Ishikawa (cell line): Measurements from ENCODE around the gene EDEM1.

ENCODE experiments used
- CEBPB ChIP-seq: IDR thresholded peaks from 2 replicates; pipeline ENCODE4 v1.6.1; 2012
- CREB1 ChIP-seq: IDR thresholded peaks from 2 replicates; pipeline ENCODE4 v1.6.1; 2012; ENCODE audit warnings: low read depth
- EGR1 ChIP-seq: IDR thresholded peaks from 2 replicates; pipeline ENCODE4 v1.6.1; 2012
- EP300 ChIP-seq: IDR thresholded peaks from 2 replicates; pipeline ENCODE4 v1.6.1; 2012; ENCODE audit warnings: borderline replicate concordance
- FOXM1 ChIP-seq: IDR thresholded peaks from 2 replicates; pipeline ENCODE4 v1.6.1; 2012; ENCODE audit warnings: low read depth, borderline replicate concordance
- MAX ChIP-seq: IDR thresholded peaks from 2 replicates; pipeline ENCODE4 v1.6.1; 2012
- NFIC ChIP-seq: IDR thresholded peaks from 2 replicates; pipeline ENCODE4 v1.6.1; 2012
- RAD21 ChIP-seq: IDR thresholded peaks from 2 replicates; pipeline ENCODE4 v1.6.1; 2012; ENCODE audit warnings: low read depth
- REST ChIP-seq: IDR thresholded peaks from 2 replicates; pipeline ENCODE4 v1.6.1; 2012; ENCODE audit warnings: low read depth, mild to moderate bottlenecking
- TAF1 ChIP-seq: IDR thresholded peaks from 2 replicates; pipeline ENCODE4 v1.6.1; 2012; ENCODE audit warnings: low read depth, mild to moderate bottlenecking
- TCF12 ChIP-seq: IDR thresholded peaks from 2 replicates; pipeline ENCODE4 v1.6.1; 2012; ENCODE audit warnings: low read depth
- TEAD4 ChIP-seq: IDR thresholded peaks from 2 replicates; pipeline ENCODE4 v1.6.1; 2012
- USF1 ChIP-seq: IDR thresholded peaks from 2 replicates; pipeline ENCODE4 v1.6.1; 2012
- YY1 ChIP-seq: IDR thresholded peaks from 2 replicates; pipeline ENCODE4 v1.6.1; 2012; ENCODE audit warnings: low read depth
- ZBTB7A ChIP-seq: IDR thresholded peaks from 2 replicates; pipeline ENCODE4 v1.6.1; 2012; ENCODE audit warnings: low read depth

Gene EDEM1

GRCh38 chr3:5250467-5251195, 63.1 kb downstream of the EDEM1 start:
- TF ChIP-seq TAF1 (no peak), USF1 (no peak), EGR1 (no peak), RAD21 (no peak), NFIC (no peak), CEBPB (no peak), MAX (no peak), TEAD4 (no peak), REST (no peak), CREB1 (no peak), FOXM1 (no peak), YY1 (no peak), EP300 (no peak), TCF12 (no peak), ZBTB7A (no peak)

GRCh38 chr3:5251196-5251583, 63.7 kb downstream of the EDEM1 start:
- TF ChIP-seq TAF1 (no peak), USF1 (no peak), TCF12 (no peak), EGR1 (no peak), YY1 (no peak), RAD21 (no peak), TEAD4 (no peak), NFIC (no peak), ZBTB7A (no peak)

GRCh38 chr3:5252131-5252530, 64.6 kb downstream of the EDEM1 start:
- TF ChIP-seq MAX (no peak), EGR1 (no peak), FOXM1 (no peak), ZBTB7A (no peak), CREB1 (no peak), TEAD4 (no peak), TAF1 (no peak), YY1 (no peak), CEBPB (no peak), RAD21 (no peak), NFIC (no peak), USF1 (no peak), TCF12 (no peak), REST (no peak), EP300 (no peak)

- TF ChIP-seq TCF12 (no peak), MAX (no peak), REST (no peak), EP300 (no peak)
Observed at GRCh38 chr3:5254281-5255048, 67.0 kb downstream of the EDEM1 start.
